GM18511 (cell line): ENCODE results near the gene LRRC56.

Experiments
- ATAC-seq: cut with Tn5 transposase; IDR thresholded peaks from one replicate; pipeline ENCODE4 v1.9.1; 2021; ENCODE audit warnings: mild to moderate bottlenecking, moderate library complexity; ENCODE audit not compliant: unreplicated experiment

The LRRC56 gene

GRCh38 chr11:518463-519202, 18.7 kb upstream of the LRRC56 start:
- peak; percentile 73 for ATAC-seq

GRCh38 chr11:520428-521176, 16.7 kb upstream of the LRRC56 start:
- no peak for ATAC-seq

- ATAC-seq = no peak
These were observed 16.1 kb upstream of the LRRC56 start for GRCh38 chr11:521177-521688.

DNA sequence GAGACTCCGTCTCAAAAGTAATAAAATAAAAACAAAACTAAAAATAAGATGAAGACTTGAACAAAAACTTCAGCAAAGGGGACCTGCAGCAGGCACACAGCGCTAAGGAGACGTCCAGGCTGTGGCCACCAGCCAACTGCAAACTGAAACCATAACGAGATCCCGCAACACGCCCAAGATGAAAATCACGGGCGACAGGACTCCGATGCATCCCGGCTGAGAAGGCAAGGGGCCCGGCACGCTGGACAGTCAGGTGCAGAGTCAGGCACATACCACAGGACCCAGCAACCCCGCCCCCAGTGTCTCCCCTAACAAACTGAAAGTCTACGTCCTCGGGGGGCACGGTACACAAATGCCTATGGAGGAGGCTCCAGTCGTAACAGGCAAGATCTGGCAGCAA, 11.1 kb upstream of the LRRC56 start:
- ATAC-seq = no peak

DNA sequence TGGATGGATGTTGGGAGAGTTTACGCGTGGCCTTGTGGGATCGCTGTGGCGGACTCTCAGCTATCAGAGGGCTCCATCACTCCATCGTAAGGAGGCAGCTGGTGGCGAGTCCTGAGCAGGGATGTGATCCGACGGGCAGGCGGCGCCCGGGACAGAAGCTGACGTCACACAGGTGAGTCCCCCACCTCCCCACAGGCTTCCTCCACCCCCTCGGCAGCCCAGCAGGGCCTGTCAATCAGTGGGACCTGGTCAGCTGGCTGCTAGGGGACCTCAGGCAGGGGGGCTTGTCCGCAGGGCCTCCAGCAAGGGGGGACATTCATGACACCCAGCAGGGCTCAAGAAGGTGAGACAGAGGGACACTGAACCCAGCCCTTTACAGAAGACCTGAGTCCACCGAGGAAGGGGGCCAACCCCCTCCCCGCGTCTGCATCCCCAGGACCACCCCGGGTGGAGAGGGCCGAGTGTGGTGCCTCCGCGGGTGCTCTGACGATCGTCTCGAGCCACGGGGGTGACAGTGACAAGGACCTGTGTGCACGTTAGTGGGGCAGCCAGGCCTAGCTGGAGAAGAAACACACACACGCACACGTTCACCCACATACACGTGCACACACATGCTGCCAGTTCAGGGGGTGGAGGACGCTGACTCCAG, 9.0 kb upstream of the LRRC56 start:
- no peak for ATAC-seq

DNA sequence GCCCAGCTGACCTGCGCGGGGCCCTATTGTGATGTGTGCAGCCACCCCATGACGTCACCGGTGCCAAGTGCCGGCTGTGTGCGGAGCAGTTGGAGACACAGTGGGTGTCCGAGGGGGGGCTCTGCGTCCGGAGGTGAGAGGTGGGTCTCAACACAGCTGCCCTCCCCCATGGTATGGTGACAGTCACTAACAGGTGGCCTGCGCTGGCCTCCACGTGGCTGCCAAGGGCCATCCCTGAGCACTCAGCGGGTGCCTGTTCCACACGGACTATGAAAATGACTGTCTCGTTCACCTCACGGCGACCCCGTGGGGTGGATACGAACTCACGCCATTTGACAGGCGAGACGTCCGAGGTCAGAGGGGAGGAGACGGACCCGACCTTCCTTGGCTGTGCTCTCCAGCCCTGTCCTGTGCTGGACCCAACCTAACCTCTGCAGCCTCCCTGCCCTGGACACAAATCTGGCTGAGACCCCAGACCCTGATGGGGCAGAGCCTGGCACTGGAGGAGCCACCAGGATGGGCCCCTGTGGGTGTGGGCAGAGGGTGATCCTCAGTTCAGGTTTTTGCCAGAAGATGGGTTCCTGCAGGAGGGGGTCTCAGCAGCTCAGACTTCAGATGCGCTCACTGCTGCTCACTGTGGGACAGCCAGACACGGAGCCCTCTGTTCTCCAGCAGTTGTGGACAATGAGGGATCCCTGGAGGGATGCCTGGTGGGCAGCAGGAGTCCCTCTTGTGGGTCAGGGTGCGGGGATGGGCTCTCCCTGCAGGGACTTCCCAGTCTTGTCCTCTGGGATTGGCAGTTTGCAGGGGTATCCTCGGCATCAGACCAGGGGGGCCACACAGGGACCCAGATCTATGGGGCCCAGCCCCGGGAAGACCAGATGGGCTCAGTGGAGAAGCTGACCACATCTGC, 8.3 kb upstream of the LRRC56 start:
- no peak for ATAC-seq

DNA sequence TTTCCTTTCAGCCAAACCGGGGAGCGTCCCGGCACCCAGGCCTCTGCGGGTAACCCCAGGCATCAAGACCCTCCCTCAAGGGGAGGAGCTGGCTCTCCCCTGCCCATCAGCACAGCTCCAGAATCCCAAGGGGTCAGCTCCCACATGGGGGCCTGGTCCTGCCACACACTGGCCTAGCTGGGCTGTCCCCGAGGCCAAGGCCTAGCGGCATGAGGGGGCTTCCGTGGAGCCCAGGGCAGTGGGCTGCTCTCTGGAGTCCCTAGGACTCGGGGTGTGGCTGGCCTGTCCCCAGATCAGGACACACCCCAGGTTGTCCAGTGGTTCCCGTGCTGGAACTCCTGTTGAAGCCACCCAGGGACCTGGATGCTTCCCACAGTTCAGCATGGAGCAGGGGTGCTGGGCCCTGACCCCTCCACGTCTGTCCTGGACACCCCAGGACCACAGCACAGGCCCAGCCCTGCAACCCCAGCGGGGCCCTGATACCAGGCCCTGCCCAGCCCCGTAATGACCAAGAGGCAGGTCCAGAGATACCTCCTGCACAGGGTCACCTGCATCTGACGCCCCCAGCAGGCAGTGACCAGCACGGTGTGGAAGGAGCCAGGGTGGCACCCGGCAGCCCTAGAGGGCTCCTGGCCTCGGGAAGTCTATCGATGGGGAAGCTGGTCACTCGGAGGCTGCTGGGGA, 7.5 kb upstream of the LRRC56 start:
- ATAC-seq = no peak

DNA sequence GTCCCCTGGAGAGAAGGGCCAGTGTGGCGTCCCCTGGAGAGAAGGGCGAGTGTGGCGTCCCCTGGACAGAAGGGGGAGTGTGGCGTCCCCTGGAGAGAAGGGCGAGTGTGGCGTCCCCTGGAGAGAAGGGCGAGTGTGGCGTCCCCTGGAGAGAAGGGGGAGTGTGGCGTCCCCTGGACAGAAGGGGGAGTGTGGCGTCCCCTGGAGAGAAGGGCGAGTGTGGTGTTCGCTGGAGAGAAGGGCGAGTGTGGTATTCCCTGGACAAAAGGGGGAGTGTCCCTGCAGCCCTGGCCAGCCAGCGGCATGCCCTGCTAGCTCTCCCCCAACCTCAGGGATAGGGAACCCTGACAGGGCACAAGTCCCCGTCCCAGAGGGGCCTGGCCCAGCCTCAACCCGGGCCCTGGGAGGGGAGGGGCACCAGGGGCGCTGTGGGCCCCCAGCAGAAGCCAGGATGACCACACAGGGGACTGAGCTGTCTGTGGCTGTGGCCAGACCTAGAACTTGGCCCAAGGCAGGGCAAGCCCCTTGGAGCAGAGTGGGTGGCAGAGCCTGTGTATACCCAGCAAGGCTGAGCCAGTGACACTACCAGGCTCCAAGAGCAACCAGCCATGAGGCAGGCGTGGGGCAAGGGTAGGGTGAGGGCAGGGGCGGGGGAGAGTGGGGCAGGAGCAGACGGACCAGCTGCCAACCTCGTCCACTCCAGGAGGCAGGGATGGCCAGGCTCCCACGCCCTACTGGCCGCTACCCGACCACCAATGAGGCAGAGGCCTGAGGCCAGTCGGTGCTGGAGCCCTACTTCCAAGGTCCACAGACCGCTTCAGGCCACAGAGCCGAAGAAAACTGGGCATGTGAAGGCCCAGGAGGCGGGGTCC, 6.1 kb upstream of the LRRC56 start:
- no peak for ATAC-seq

- no peak for ATAC-seq
These were observed 5.3 kb upstream of the LRRC56 start for GRCh38 chr11:531919-532526.

DNA sequence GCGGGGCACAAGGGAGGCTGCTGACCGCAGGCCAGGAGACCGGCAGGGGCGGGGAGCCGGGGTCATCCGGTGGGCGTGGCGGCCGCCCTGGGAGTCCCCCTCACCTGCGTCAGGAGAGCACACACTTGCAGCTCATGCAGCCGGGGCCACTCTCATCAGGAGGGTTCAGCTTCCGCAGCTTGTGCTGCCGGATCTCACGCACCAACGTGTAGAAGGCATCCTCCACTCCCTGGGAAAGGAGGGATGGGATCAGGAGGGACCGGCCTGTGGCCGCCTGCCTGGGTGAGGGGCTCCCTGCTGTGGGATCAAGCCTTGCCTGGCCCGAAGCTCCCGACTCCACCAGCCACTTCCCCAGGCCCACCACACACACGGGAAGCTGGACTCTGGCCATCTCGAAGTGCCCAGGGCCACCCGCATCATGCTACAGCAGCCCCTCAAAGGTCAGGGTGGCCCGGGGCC, 4.8 kb upstream of the LRRC56 start:
- no peak for ATAC-seq

- no peak for ATAC-seq
These were observed 4.2 kb upstream of the LRRC56 start for GRCh38 chr11:532986-533585.

DNA sequence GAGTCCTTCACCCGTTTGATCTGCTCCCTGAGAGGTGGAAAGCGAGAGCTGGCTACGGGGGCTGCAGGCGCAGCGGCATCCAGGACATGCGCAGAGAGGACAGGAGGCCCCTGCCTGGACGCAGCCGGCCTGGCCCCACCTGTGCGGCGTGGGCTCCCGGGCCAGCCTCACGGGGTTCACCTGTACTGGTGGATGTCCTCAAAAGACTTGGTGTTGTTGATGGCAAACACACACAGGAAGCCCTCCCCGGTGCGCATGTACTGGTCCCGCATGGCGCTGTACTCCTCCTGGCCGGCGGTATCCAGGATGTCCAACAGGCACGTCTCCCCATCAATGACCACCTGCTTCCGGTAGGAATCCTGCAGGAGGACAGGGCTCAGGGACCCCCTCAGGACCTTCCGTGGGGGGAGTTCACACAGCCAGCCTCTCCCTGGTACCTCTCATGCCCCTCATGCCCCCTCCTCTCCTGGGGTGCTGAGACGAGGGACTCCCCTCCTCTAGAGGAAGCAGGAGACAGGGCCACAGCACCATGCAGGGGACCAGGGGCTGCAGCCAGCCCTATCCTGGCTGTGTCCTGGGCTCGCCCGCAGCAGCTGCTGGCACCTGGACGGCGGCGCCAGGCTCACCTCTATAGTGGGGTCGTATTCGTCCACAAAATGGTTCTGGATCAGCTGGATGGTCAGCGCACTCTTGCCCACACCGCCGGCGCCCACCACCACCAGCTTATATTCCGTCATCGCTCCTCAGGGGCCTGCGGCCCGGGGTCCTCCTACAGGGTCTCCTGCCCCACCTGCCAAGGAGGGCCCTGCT, 3.5 kb upstream of the LRRC56 start:
- ATAC-seq = no peak

GRCh38 chr11:534396-535209, 2.7 kb upstream of the LRRC56 start:
- no peak for ATAC-seq

DNA sequence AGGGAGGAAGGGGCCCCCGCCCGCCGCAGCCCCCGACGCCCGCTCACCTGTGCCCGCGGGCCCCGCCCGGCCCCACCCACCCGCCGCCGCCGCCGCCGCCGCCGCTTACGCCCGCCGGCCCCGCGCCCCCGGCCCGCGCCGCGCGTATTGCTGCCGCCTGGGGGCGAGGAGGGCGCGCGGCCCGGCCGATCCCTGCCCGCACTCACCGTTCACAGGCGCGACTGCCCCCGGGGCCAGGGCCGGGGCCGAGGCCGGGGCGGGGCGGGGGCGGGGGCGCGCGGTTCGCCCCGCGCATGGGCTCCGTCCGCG, 2.2 kb upstream of the LRRC56 start:
- ATAC-seq = peak; percentile 18

DNA sequence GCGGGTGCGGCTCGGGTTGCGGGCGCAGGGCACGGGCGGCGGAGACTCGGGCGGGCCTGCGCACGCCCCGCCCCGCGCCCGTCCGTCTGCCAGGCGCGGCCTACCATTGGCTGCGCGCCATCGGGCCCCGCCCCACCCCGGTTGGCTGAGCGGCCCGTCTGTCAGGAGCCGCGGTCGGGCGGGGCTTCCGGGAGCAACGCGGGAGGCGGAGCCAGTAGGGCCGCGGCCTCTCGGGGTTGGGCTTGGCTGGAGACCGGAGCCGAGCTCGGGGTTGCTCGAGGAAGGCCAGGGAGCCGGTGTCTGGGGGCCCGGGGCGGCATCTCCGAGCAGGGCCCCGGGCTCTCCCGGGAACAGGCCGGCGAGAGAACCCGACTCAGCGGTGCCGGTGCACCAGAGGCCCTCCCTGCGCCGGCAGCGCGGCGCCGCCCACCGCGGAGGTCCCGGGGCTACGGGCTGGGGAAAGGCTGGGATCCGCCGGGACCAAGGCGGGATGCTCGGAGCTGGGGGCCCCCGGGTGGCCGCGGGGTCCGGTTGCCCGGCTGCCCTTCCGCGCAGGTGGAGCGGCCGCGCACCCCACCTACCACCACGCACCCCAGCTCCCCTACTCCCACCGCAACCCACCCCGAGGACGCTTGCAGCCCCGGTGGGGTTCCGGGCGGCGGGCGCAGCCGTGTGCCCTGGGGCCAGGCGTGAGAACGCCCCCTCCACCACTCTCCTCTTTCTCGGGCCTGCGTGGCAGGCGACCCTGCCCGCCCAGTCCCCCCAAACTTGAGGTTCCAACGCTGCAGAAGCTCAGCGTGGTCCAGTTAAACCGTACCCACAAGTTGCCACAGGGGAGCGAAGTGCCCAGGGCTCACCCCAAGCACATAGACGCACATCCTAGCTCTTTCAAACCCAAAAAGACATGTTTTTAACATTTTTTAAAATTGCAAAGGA, 1.5 kb upstream of the LRRC56 start, which contains the start of gene HRAS:
HRAS (minus strand) TSS at position 58 of the 936 bp plus-strand sequence.
- ATAC-seq = peak; percentile 74
